ENCODE data around the gene SLC48A1.

Gene SLC48A1

DNA sequence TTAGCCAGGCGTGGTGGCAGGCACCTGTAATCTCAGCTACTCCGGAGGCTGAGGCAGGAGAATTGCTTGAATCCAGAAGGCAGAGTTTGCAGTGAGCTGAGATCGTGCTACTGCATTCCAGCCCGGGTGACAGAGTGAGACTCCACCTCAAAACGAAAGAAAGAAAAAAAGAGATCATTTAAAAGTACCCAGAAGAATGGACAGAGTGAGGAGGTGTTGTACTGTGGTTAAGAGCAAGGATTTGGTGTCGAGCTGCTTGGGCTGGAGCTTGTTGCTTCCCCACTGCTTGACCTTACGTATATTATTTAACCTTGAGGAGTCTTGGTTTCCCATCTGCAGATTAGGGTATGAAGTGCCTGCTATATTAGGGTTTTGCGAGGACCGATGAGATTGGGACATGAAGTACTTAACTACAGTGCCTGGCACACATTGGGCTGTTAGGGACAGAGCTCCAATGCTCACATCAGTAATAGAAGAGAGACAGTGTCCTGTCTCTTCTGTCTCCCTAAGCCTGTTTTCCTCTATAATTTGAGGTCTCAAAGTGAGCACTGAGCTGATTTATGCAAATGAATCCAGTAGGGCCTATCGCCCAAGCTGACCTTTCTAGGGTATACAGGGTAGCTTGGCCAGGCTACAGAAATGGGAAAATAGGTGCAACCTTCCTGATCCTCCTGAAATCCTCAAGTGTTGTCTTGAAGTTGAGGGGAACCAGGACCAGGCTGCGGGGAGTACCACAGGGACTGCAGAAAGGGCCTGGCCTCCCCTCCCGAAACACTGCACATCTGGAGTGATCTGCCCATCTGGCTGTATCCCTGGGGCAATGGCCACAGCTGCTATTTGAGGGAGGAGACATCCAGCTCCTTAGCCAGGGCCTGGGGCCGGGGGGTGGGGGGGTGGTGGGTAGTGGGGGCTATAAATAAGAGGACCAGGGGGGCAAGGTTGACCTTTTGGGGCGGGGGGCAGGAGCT lies 55.3 kb downstream of the SLC48A1 start:
- DNase-seq (ENCODE audit: low spot score), result no peak

DNA sequence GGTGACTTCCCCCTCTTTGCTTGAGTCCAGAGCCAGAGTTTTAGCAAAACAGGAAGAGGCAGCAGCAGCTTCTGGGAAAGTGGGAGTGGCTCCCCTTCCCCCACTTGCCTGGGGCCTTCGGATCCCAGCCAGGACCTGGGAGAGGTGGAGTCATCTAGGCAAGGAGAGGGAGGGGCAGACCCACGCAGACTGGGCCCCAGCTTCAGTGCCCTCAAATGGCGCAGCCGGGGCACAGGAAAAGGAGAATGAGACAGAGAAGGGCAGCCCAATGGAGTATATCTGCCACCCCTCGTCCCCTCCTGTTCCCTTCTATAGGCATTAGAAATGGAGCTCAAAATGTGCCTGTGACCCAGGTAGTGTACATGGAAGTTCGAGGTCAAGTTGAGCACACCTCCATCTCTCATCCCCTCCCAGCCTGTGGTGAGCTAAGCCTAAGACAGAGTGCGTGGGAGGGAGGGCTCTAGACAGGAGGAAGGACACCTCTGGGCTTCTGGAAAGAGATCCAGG lies 56.0 kb downstream of the SLC48A1 start:
- DNase-seq (ENCODE audit: low spot score), result no peak

GRCh38 chr12:47829584-47829983 lies 56.5 kb downstream of the SLC48A1 start:
- DNase-seq (ENCODE audit: low spot score), result no peak

Data from CD4-positive, alpha-beta T cell treated with Interleukin-6 at 100 ng/mL for 8 hours (primary cell).